Loucy (cell line): ENCODE data around the gene EML2.

Experiments used
- H2AFZ ChIP-seq: fragments of 200-600 bp; sonication (generic); 2 replicates; pipeline ENCODE4 v1.6.0; 2016; ENCODE audit warnings: antibody characterized with exemption, mild to moderate bottlenecking, low read length, moderate library complexity
- H3F3A ChIP-seq: fragments of 200-600 bp; 2 replicates; pipeline ENCODE4 v1.6.0; 2016; ENCODE audit warnings: antibody characterized with exemption, low read depth, mild to moderate bottlenecking
- H3K27me3 ChIP-seq: fragments of 200-600 bp; sonication (generic); 2 replicates; pipeline ENCODE4 v1.6.1; 2014; ENCODE audit warnings: low read length, mild to moderate bottlenecking; ENCODE audit not compliant: insufficient read depth, poor library complexity, severe bottlenecking
- H3K36me3 ChIP-seq: fragments of 200-600 bp; sonication (generic); 2 replicates; pipeline ENCODE4 v1.6.1; 2016; ENCODE audit warnings: low read length; ENCODE audit not compliant: insufficient read depth
- H3K4me1 ChIP-seq: fragments of 200-600 bp; sonication (generic); 2 replicates; pipeline ENCODE4 v1.5.1; 2014; ENCODE audit warnings: low read length, mild to moderate bottlenecking; ENCODE audit not compliant: insufficient read depth, poor library complexity, severe bottlenecking
- H3K4me2 ChIP-seq: fragments of 200-600 bp; sonication (generic); 2 replicates; pipeline ENCODE4 v1.6.0; 2014; ENCODE audit warnings: antibody characterized with exemption, low read length, low read depth, mild to moderate bottlenecking; ENCODE audit not compliant: poor library complexity, severe bottlenecking
- H3K4me3 ChIP-seq: fragments of 200-600 bp; sonication (generic); 2 replicates; pipeline ENCODE4 v1.5.1; 2014; ENCODE audit warnings: low read length, mild to moderate bottlenecking, mixed read lengths; ENCODE audit not compliant: poor library complexity, severe bottlenecking
- H3K79me2 ChIP-seq: fragments of 200-600 bp; sonication (generic); 2 replicates; pipeline ENCODE4 v1.6.1; 2014; ENCODE audit warnings: low read length; ENCODE audit not compliant: insufficient read depth
- H3K9ac ChIP-seq: fragments of 200-600 bp; sonication (generic); 2 replicates; pipeline ENCODE4 v1.6.0; 2014; ENCODE audit warnings: mild to moderate bottlenecking, low read depth, low read length, moderate library complexity; ENCODE audit not compliant: poor library complexity, severe bottlenecking
- H3K9me2 ChIP-seq: fragments of 200-600 bp; sonication (generic); replicated peaks from 2 replicates; pipeline ENCODE4 v1.6.1; 2016; ENCODE audit warnings: low read depth, low read length, mixed read lengths
- H3K9me3 ChIP-seq: fragments of 200-600 bp; sonication (generic); 2 replicates; pipeline ENCODE4 v1.6.1; 2014; ENCODE audit warnings: mild to moderate bottlenecking, antibody characterized with exemption, low read length, low read depth; ENCODE audit not compliant: insufficient read depth
- H4K20me1 ChIP-seq: fragments of 200-600 bp; sonication (generic); 2 replicates; pipeline ENCODE4 v1.6.0; 2014; ENCODE audit warnings: antibody characterized with exemption, low read length, mild to moderate bottlenecking; ENCODE audit not compliant: insufficient read depth, poor library complexity, severe bottlenecking
- CTCF ChIP-seq: fragments of 200-600 bp; sonication (generic); conservative IDR thresholded peaks from 2 replicates; pipeline ENCODE4 v1.5.1; 2014; ENCODE audit warnings: mild to moderate bottlenecking, antibody characterized with exemption, low read length
- EZH2phosphoT487 ChIP-seq: fragments of 200-600 bp; IDR thresholded peaks from 2 replicates; pipeline ENCODE4 v1.6.1; 2018; ENCODE audit warnings: antibody characterized with exemption, mild to moderate bottlenecking, moderate library complexity, borderline replicate concordance

Gene EML2

GRCh38 chr19:45589768-45590167, 49.4 kb downstream of the EML2 start:
- Histone ChIP-seq H3K36me3 (no peaks in the 10 kb centered on the region), H3K4me3 (no peak overlapping the region), H2AFZ (no peak overlapping the region), H3K27me3 (no peaks in the 10 kb centered on the region), H3K4me2 (no peak overlapping the region), H3K9ac (no peak overlapping the region), H3K9me2 (no peaks in the 10 kb centered on the region), H3K4me1 (peaks cover 7% of the 10 kb centered on the region), H3K9me3 (no peaks in the 10 kb centered on the region), H4K20me1 (no peaks in the 10 kb centered on the region), H3F3A (no peaks in the 10 kb centered on the region), H3K79me2 (no peaks in the 10 kb centered on the region)
- no peak for TF ChIP-seq EZH2phosphoT487
- no peak for TF ChIP-seq CTCF

GRCh38 chr19:45587873-45588272, 51.3 kb downstream of the EML2 start:
- Histone ChIP-seq H3K9ac (no peak overlapping the region), H3K36me3 (no peaks in the 10 kb centered on the region), H3K4me1 (peaks cover 11% of the 10 kb centered on the region), H3K4me3 (no peak overlapping the region), H3K9me2 (no peaks in the 10 kb centered on the region), H3K9me3 (no peaks in the 10 kb centered on the region), H4K20me1 (no peaks in the 10 kb centered on the region), H3F3A (no peaks in the 10 kb centered on the region), H3K4me2 (no peak overlapping the region), H2AFZ (no peak overlapping the region), H3K79me2 (peaks cover 12% of the 10 kb centered on the region), H3K27me3 (no peaks in the 10 kb centered on the region)
- no peak for TF ChIP-seq EZH2phosphoT487

GRCh38 chr19:45585158-45585577, 54.0 kb downstream of the EML2 start:
- Histone ChIP-seq H2AFZ (peak overlapping the region; percentile 74), H3K4me2 (peak overlapping the region; percentile 75), H4K20me1 (no peaks in the 10 kb centered on the region), H3K4me1 (peaks cover 11% of the 10 kb centered on the region), H3K9me2 (no peaks in the 10 kb centered on the region), H3K9ac (peak overlapping the region; percentile 95), H3K27me3 (no peaks in the 10 kb centered on the region), H3K4me3 (peak overlapping the region; percentile 94), H3F3A (no peaks in the 10 kb centered on the region), H3K9me3 (no peaks in the 10 kb centered on the region), H3K79me2 (peaks cover 31% of the 10 kb centered on the region), H3K36me3 (no peaks in the 10 kb centered on the region)
- no peak for TF ChIP-seq CTCF
- TF ChIP-seq EZH2phosphoT487 = no peak
